Gastroesophageal sphincter (tissue), 3 donors: ENCODE measurements around the gene SOX5.

Experiments used
- POLR2A ChIP-seq, 2 donors: fragments of 450-650 bp; IDR thresholded peaks; one replicate each; pipeline ENCODE4 v1.6.1; 2017; ENCODE audit warnings: antibody characterized with exemption in 2 of 2, mild to moderate bottlenecking in 2 of 2, moderate library complexity in 1 of 2
- TF ChIP-seq, protein P1 (sequence below), 4 experiments: fragments of 200-600 bp in 2 of 4; fragments of 450-650 bp in 2 of 4; sonication (generic) in 1 of 4; IDR thresholded peaks; one replicate each; pipeline ENCODE4 v1.5.1; 2017 to 2019; ENCODE audit warnings: antibody characterized with exemption in 4 of 4, mild to moderate bottlenecking in 2 of 4, moderate library complexity in 2 of 4

DNA sequence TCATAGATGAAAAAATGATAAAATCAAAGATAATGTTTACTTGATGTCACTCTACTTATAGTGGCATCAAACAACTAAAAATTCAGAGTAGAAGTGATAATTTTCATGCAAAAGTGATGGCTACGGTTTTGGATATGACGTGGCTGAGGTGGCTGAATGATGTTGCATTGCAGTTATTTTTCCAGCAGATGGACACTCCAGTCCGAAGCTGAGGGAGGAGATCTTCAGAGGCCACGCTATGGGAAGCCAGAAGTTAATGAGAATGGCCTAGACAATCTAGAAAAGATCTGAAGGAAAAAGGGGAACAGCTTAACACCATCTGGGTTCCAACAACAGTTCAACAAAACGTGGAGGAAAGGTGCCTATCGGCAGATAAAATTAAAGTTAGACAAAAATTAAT is 279.8 kb downstream of the SOX5 start:
- TF ChIP-seq, protein P1, sequence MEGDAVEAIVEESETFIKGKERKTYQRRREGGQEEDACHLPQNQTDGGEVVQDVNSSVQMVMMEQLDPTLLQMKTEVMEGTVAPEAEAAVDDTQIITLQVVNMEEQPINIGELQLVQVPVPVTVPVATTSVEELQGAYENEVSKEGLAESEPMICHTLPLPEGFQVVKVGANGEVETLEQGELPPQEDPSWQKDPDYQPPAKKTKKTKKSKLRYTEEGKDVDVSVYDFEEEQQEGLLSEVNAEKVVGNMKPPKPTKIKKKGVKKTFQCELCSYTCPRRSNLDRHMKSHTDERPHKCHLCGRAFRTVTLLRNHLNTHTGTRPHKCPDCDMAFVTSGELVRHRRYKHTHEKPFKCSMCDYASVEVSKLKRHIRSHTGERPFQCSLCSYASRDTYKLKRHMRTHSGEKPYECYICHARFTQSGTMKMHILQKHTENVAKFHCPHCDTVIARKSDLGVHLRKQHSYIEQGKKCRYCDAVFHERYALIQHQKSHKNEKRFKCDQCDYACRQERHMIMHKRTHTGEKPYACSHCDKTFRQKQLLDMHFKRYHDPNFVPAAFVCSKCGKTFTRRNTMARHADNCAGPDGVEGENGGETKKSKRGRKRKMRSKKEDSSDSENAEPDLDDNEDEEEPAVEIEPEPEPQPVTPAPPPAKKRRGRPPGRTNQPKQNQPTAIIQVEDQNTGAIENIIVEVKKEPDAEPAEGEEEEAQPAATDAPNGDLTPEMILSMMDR (IDR thresholded peaks at IDR 0.05): no peak
- TF ChIP-seq POLR2A (IDR thresholded peaks at IDR 0.05): no peak
